ENCODE data around the gene CEP85L.
"Not testable (repeated sequence)": the region's sequence is repeated elsewhere in the genome, so short reads cannot be mapped to it uniquely, and the experiment has no call there.

CEP85L gene

GRCh38 chr6:118421312-118421711 lies 230.1 kb downstream of the CEP85L start:
- H3K9me3 Mint-ChIP-seq, H3K27me3 Mint-ChIP-seq, H3K4me1 Mint-ChIP-seq, H3K4me3 Mint-ChIP-seq, H3K27ac Mint-ChIP-seq: not testable (repeated sequence)
- peaks cover 38% of the 10 kb centered on the region for H3K36me3 Mint-ChIP-seq

- Mint-ChIP-seq H3K36me3 (peaks cover 28% of the 10 kb centered on the region), H3K27me3 (no peaks in the 10 kb centered on the region), H3K27ac (no peak overlapping the region), H3K4me1 (no peaks in the 10 kb centered on the region), H3K4me3 (no peak overlapping the region), H3K9me3 (no peaks in the 10 kb centered on the region)
These were observed 231.7 kb downstream of the CEP85L start for GRCh38 chr6:118419448-118420394.

All from activated naive CD4-positive, alpha-beta T cell treated with anti-CD3 and anti-CD28 coated beads, Interleukin-2, amount 50 U/mL, for 24 hours (primary cell).